Gastrocnemius medialis (tissue), 4 donors: ENCODE measurements around the gene HABP4.

Source experiments
- POLR2A ChIP-seq, 2 donors: fragments of 450-650 bp; IDR thresholded peaks; one replicate each; pipeline ENCODE4 v1.6.1; 2017; ENCODE audit warnings: antibody characterized with exemption in 2 of 2, mild to moderate bottlenecking in 2 of 2, moderate library complexity in 2 of 2
- TF ChIP-seq, protein P1 (sequence below), 5 experiments: fragments of 450-650 bp in 3 of 5; fragments of 200-600 bp in 2 of 5; sonication (generic) in 2 of 5; IDR thresholded peaks in 4 of 5; conservative IDR thresholded peaks in 1 of 5; 1 replicate in 4 of 5; 2 replicates in 1 of 5; pipeline ENCODE4 v1.5.1; 2016 to 2019; ENCODE audit warnings: antibody characterized with exemption in 5 of 5, mild to moderate bottlenecking in 3 of 5, moderate library complexity in 3 of 5

DNA sequence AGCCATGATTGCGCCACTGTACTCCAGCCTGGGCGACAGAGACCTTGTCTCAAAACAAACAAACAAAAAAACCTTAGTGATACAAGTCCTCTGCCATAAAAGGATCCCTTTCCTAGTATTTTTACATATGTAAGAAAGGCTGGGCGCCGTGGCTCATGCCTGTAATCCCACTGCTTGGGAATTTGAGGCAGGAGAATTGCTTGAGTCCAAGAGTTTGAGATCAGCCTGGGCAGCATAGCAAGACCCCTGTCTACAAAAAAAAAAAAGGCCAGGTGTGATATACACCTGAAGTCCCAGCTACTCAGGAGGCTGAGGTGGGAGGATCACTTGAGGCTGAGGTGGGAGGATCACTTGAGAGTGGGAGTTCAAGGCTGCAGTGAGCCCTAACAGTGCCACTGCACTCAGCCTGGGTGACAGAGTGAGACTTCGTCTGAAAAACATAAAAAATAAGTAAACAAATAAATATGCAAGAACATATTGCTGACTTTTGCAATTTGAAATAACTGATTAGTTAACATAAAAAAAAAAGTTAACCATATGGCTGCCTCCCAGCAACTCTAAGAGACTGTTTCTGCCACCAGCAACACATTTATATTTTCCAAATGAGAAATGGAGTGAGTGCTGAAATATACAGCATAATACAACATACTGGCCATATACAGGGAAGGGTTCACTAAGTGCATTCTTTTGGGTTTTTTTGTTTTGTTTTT, 38.7 kb upstream of the HABP4 start:
- TF ChIP-seq, protein P1, sequence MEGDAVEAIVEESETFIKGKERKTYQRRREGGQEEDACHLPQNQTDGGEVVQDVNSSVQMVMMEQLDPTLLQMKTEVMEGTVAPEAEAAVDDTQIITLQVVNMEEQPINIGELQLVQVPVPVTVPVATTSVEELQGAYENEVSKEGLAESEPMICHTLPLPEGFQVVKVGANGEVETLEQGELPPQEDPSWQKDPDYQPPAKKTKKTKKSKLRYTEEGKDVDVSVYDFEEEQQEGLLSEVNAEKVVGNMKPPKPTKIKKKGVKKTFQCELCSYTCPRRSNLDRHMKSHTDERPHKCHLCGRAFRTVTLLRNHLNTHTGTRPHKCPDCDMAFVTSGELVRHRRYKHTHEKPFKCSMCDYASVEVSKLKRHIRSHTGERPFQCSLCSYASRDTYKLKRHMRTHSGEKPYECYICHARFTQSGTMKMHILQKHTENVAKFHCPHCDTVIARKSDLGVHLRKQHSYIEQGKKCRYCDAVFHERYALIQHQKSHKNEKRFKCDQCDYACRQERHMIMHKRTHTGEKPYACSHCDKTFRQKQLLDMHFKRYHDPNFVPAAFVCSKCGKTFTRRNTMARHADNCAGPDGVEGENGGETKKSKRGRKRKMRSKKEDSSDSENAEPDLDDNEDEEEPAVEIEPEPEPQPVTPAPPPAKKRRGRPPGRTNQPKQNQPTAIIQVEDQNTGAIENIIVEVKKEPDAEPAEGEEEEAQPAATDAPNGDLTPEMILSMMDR (IDR thresholded peaks at IDR 0.05 in 4 of 5, conservative IDR thresholded peaks at IDR 0.05 in 1 of 5): no peak
- no peak for TF ChIP-seq POLR2A (IDR thresholded peaks at IDR 0.05)
